DMS114 treated with DMSO at 0.1 percent for 48 hours (cell line): ENCODE measurements around the gene GPR180.

ENCODE experiments used
- DNase-seq: peaks from one replicate; lab custom pipeline; 2025; ENCODE audit not compliant: unreplicated experiment; lab: John Stamatoyannopoulos, UW

Gene GPR180

DNA sequence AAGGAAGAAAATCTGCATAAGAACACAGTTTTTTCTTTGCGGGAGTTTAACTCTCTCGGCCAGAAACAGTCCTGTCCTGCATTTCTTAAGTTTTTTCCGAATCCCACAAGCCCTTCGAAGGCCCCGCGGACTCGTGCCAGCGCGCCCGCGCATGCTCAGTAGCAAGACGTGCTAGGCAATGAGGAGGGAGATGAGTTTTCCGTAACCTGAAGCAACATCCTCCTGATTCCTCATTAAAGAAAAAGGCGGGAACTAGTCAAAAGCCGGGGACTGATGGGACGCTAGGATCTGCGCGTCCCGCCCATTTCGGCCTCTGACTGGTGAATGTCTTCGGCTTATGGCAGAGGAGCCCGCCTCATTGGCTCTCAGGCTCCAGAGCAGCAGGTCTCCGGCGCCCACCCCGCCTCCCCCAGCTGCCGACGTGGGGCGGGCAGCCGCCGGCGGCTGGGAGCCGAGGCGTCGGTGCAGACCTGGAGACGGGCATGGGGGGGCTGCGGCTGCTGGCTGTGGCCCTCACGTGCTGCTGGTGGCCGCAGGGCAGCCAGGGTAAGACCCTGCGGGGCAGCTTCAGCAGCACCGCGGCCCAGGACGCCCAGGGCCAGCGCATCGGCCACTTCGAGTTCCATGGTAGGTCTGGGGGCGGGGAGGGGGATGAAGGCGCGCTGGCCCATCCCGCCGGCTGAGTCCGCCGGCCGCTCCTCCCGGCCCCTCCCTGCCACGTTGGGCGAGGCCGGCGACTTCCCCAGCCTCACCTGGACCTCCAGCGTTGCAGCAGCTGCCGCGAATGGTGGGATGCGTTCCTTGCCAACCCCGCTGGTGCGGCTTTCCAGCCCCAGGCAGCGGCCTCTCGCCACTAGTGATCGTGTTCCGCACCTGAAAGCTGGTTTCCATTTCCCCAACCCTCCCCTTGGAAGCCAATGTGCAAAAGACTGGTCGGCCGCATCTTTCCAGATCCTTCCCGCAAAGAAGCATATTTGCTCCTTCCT, at the start of gene GPR180:
Gene GPR180 (plus strand): TSS at position 412 of the 986 bp plus-strand sequence. CDS start 71 bp downstream, at position 483.
- DNase-seq = peak; percentile 94

DNA sequence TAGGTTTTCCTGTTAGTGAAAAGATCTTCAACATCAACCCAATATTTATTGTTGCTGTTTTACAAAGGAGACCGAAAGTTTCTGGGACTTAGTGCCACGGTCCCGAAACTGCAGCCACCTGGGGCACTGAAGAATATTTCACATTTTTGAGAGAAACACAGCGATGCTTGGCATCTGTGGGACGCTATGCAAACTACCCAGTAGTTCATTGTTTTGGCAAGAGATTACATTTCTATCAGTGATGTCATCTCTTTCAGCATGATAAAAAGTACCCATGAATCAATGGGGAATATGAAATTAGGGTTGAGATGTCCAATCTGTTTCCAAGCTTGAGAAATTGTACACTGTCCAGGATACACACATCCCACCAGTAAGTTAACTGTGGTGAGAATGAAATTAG, 49.6 kb upstream of the GPR180 start:
- DNase-seq = no peak

- no peak for DNase-seq
Observed at GRCh38 chr13:94553766-94554165, 47.9 kb upstream of the GPR180 start.

GRCh38 chr13:94556041-94556440, 45.6 kb upstream of the GPR180 start:
- no peak for DNase-seq

DNA sequence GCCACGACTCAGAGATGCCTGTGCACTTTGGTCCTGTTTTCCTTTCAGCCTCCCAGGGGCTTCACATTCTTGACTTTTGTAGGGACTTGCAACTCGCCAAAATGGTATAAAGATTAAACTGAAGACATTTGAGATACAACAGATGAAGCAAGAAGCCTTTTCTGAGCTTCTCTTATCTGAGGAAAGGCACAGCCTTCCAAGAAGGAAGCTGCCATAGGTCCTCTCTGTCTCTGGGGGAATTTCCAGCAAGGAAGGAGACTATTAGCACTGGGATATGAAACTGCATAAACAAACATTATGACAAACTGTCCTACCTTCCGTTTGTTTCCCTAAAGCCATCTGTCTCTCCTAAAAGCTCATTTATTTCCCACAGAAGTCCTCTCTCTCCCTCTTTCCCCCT, 45.0 kb upstream of the GPR180 start:
- DNase-seq = no peak

DNA sequence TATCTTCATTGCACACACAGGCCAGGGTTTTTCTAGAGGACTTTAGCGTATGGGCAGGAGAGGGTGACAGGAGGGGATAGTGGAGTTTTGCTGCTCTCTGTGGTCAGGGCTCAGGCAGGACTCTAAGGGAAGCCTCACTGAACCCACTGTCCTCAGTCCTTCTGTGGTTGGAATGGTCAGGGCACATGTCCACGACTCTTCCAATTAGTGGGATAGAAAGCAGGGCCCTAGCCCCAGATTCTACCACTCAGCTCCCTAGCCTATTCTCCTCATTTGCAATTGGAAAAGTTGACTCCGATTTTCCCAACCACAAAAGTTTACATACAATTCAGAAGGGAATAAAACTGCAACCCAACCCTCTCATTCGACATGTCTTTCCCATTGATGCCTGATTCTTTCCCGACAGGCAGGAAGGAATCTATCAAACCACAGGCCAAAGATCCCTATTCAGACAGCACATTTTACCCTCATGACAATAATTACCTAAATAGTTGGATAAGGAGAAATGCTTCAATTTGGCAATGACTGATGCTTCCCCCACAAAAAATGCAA, 43.9 kb upstream of the GPR180 start:
- DNase-seq = no peak

DNA sequence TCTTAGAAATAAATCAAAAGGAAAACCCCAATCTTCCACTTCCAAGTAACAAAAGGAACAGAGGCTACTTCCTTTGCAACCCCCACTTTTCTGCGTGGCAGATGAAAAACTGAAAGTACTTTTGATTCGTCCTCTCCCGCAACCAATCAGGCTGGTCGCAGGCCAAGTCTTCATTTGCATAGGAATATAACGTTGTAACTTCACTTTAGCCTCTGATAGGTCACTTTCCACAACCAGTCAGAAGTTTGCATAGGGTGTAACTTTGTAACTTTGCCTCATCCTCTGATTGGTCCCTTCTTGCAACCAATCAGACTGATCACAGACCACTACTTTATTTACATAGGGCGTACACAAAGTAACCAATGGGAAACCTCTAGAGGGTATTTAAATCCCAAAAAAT, 42.9 kb upstream of the GPR180 start:
- DNase-seq = no peak

GRCh38 chr13:94559222-94559795, 42.3 kb upstream of the GPR180 start:
- no peak for DNase-seq

- DNase-seq = no peak
Observed at GRCh38 chr13:94560116-94560515, 41.5 kb upstream of the GPR180 start.

GRCh38 chr13:94561126-94561525, 40.5 kb upstream of the GPR180 start:
- no peak for DNase-seq

GRCh38 chr13:94567581-94567980, 34.1 kb upstream of the GPR180 start:
- DNase-seq = no peak

DNA sequence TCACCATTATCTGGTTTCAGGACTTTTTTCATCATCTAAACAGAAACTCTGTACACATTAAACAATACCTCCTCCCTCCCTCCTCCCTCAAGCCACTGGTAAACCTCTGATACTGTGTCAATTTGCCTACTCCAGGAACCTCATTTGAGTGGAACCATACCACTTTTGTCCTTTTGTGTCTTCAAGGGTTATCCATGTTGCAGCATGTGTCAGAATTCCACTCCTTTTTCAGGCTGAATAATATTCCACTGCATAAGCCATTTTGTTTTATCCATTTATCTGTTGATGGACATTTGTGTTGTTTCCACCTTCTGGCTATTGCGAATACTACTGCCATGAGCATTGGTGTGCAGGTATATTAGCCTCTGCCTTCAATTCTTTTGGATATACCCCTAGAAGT, 33.2 kb upstream of the GPR180 start:
- DNase-seq = no peak

DNA sequence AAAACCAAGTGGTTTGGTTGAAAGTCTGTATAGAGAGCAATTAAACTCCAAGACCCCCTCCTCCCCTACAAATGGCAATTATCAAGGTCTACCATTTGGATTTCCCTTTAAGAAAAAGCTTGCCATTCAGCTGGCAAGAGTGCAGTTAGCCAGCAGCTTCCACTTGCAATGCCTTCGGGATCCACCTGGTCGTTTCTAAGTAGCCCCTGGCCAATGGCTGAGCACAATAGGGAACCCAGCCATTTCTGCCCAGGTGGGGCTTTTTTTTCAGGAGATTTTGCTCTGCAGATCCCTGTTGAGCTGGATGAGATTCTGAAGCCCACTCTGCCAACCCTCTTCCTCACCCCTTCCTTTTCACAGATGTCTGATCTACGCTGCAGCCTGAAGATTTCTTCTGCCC, 32.0 kb upstream of the GPR180 start:
- DNase-seq = no peak

DNA sequence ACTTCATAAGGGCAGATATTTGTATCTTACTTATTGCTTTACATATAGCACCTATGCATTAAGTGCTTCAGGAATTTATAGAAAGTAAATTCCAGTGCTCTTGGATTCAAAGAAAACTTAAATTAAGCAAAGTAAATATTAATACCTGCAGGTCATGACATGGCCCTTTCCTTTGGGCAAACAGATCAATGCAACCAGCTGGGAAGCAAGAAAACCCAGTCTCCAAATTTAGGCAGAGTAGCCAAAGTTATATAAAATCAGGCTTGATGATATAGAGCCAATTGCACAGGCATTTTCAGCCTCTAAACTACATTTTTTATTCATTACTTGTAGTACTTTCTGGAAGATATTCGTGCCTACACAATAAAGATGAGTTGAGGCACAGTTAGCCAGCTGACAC, 22.6 kb upstream of the GPR180 start:
- DNase-seq = no peak

- no peak for DNase-seq
Observed at GRCh38 chr13:94583926-94584325, 17.7 kb upstream of the GPR180 start.

DNA sequence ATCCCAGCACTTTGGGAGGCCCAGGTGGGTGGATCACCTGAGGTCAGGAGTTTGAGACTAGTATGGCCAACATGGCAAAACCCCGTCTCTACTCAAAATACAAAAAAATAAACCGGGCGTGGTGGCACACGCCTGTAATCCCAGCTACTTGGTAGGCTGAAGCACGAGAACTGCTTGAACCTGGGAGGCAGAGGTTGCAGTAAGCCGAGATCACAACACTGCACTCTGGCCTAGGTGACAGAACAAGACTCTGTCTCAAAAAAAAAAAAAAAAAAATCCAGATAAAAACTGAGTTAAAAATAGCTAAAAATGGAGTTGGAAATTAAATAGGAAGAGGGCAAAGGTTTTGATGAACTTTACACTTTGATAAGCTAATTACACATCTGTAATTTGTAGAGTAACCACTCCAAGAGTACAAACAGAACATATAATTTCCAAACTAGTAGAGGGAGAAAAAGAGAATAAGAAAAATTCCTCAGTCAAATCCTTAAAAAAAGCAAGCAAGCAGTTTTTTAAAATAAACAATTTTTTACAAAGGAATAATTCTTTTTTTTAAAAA, 16.0 kb upstream of the GPR180 start:
- DNase-seq = no peak

DNA sequence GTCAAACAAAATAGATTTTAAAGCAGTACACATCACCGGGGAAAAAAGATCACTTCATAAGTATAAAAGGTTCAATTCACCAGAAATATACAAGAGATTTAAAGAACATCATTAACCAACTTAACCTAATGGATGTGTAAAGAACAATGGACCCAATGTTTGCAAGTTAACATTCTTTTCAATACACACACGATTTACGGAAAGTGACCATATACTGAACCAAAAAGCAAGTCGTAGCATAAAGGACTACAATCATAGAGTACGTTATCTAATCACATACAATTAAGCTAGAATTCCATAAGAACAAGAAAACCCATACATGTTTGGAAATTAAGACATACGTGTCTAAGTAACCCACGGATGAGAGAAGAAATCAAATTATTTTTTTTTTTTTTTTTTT, 15.3 kb upstream of the GPR180 start:
- no peak for DNase-seq

GRCh38 chr13:94588541-94588940, 13.1 kb upstream of the GPR180 start:
- no peak for DNase-seq

DNA sequence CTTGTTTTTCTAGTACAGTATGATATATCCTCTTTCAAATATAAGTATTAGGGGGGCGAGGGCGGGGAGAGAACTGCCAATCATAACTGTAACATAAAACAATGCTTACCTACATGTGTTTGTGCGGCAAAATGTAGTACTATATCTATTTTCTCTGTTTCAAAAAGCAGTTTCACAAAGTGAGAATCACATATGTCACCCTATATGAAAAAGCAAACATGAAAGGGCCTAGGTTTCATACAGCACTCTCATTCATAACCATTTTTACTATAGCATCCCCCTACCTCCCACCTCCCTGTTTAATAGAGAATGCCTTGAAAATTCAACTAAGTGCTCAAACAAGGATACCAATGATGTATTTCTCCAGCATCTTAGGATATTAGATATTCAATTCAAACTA, 10.9 kb upstream of the GPR180 start:
- no peak for DNase-seq

DNA sequence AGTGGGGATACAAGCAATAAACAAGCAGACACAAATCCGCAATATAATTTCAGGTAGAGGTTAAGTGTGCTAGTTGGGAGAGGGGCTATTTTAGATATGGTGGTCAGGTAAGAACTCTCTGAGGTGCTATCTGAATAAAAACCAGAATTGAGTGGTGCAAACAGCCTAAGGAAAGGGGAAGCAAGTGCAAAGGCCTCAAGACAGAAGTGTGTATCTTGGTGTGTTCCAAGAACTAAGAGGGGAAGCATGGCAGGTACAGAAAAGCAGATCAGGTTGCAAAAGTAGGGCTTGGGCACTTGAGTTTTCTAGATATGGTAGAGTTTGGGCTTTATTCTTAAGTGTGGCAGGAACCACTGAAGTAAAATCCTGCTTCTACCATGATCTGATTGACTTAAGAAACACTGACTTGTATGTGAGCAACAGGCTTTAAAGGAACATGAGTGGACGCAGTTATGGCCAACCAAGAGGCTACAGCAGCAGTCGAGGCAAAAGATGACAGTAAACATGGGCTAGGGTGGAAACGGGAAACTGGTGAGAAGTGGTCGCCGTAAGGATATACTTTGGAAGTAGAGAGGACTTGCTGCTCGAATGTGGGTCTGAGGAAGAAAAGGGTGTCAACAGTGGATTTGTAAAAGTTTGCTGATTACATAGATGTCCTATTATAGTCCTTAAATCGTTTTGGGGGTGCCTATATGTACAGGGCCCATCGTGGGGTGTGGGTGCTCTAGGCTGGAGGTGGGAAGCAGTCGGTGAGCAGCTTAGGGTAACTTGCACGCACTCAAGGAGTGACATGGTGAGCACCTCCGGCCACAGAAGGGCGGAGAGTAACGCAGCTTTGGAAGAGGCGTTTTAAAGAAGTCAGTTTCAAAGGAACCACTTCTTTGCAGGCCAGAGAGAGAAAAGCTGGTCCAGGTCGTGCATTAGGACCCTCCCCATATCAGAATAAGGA, 6.4 kb upstream of the GPR180 start:
- no peak for DNase-seq
